B cell (primary cell): Measurements from ENCODE around the gene PTPRQ.

Experiments
- CTCF ChIP-seq: fragments of 200-600 bp; IDR thresholded peaks from one replicate; pipeline ENCODE4 v1.8.0; 2022; ENCODE audit warnings: antibody characterized with exemption, mild to moderate bottlenecking
- EZH2 ChIP-seq: IDR thresholded peaks from 2 replicates; pipeline ENCODE4 v1.6.1; 2012; ENCODE audit warnings: borderline replicate concordance, low read depth, mild to moderate bottlenecking, moderate library complexity, low read length; ENCODE audit not compliant: insufficient read depth, poor library complexity, severe bottlenecking

GRCh38 chr12:80401191-80401590, 42.8 kb upstream of the PTPRQ start:
- TF ChIP-seq CTCF (no peak), EZH2 (no peak)
